ENCODE data around the gene TSSK1B.

TSSK1B gene, protein sequence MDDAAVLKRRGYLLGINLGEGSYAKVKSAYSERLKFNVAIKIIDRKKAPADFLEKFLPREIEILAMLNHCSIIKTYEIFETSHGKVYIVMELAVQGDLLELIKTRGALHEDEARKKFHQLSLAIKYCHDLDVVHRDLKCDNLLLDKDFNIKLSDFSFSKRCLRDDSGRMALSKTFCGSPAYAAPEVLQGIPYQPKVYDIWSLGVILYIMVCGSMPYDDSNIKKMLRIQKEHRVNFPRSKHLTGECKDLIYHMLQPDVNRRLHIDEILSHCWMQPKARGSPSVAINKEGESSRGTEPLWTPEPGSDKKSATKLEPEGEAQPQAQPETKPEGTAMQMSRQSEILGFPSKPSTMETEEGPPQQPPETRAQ

DNA sequence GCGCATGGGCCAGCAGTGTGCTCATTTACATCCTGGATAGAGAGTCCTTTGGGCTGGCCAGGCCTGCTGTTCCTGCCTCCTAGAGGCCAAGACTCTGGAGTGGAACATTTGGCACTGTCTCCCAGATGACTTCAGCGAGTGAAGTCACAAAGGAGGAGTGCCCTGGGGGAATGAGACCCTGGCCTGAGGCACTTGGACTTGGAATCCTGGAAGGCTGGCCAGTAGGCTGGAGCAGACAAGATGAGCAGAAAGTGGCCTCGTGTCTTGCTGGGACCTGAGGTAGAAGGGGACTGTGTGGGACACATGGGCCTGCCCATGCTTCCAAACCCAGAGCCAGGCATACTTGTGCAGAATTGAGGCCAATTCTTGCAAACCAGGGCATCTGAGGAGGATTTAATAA, at the start of gene TSSK1B:
TSSK1B (minus strand) TSS at position 101 of the 400 bp plus-strand sequence. CDS start 150 bp downstream, outside the sequence.
- no peak within 1 kb of the TSS for H3K9ac ChIP-seq
- H3K4me2 ChIP-seq (ENCODE audit: low read length): no peak within 1 kb of the TSS
- no peaks in the 10 kb centered on the region for H3K4me1 ChIP-seq

DNA sequence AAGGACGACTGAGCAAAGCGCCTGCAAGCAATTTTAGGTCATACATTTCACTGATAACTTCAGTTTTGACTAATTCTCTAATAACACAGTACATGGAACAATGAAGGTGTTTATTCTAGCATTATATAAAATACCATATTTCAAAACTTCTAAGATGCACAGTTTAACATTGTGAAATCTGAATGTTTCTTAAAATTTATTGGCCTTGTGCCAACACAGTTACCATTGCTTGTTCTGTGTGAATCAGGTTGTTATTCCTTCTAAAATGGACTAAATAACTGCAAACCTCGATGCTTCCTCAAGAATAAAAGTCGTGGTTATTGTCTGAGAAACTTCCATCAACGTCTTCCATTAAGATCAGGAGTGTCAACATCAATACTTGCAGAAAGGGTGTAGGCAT, 45.5 kb upstream of the TSSK1B start:
- H3K27me3 ChIP-seq (ENCODE audit: control insufficient read depth, insufficient read depth, low read length): no peaks in the 10 kb centered on the region
- H3K4me3 ChIP-seq (ENCODE audit: low read depth, low read length): no peak overlapping the region
- no peak overlapping the region for H2AFZ ChIP-seq
- H3K36me3 ChIP-seq (ENCODE audit: control insufficient read depth, insufficient read depth, low read length): no peaks in the 10 kb centered on the region
- TF ChIP-seq, protein P1, sequence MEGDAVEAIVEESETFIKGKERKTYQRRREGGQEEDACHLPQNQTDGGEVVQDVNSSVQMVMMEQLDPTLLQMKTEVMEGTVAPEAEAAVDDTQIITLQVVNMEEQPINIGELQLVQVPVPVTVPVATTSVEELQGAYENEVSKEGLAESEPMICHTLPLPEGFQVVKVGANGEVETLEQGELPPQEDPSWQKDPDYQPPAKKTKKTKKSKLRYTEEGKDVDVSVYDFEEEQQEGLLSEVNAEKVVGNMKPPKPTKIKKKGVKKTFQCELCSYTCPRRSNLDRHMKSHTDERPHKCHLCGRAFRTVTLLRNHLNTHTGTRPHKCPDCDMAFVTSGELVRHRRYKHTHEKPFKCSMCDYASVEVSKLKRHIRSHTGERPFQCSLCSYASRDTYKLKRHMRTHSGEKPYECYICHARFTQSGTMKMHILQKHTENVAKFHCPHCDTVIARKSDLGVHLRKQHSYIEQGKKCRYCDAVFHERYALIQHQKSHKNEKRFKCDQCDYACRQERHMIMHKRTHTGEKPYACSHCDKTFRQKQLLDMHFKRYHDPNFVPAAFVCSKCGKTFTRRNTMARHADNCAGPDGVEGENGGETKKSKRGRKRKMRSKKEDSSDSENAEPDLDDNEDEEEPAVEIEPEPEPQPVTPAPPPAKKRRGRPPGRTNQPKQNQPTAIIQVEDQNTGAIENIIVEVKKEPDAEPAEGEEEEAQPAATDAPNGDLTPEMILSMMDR (IDR thresholded peaks at IDR 0.05): no peak
- no peak overlapping the region for H3K4me2 ChIP-seq (ENCODE audit: low read length)
- no peak overlapping the region for H3K9ac ChIP-seq
- no peaks in the 10 kb centered on the region for H3K4me1 ChIP-seq
- no peak overlapping the region for H3K27ac ChIP-seq
- H3K9me3 ChIP-seq (ENCODE audit: control insufficient read depth, low read length): no peaks in the 10 kb centered on the region
- H3K79me2 ChIP-seq: no peaks in the 10 kb centered on the region

More for the DNA sequence above, at the start of gene TSSK1B:
- Histone ChIP-seq H2AFZ (no peak within 1 kb of the TSS), H3K4me3 (ENCODE audit: low read depth, low read length) (no peak within 1 kb of the TSS), H3K27ac (no peak within 1 kb of the TSS), H3K27me3 (ENCODE audit: control insufficient read depth, insufficient read depth, low read length) (no peaks in the 10 kb centered on the region), H3K36me3 (ENCODE audit: control insufficient read depth, insufficient read depth, low read length) (no peaks in the 10 kb centered on the region), H3K79me2 (no peaks in the 10 kb centered on the region), H3K9me3 (ENCODE audit: control insufficient read depth, low read length) (no peaks in the 10 kb centered on the region)
- TF ChIP-seq, protein P1 (IDR thresholded peaks at IDR 0.05): no peak

DNA sequence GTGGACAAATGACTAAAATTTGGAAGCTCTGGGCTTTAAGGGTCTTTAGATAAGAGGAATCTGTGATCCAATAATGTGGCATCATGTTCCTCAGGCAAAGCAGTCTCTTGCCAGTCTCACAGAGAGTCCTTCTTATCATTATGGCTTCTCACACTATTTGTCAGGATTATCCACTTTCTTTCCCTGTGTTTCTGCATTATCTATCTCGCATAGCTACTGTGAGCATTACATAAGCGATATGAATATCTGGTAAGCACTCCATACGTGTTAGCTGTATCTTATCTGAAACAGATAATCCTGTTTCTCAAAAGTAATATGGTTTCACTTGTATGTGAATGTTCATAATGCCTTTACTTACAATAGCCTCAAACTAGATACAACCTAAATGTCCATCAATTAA, 43.9 kb upstream of the TSSK1B start:
- H3K36me3 ChIP-seq (ENCODE audit: control insufficient read depth, insufficient read depth, low read length): no peaks in the 10 kb centered on the region
- H2AFZ ChIP-seq: no peak overlapping the region
- H3K27me3 ChIP-seq (ENCODE audit: control insufficient read depth, insufficient read depth, low read length): no peaks in the 10 kb centered on the region
- TF ChIP-seq, protein P1 (IDR thresholded peaks at IDR 0.05): no peak
- H3K27ac ChIP-seq: no peak overlapping the region
- no peaks in the 10 kb centered on the region for H3K9me3 ChIP-seq (ENCODE audit: control insufficient read depth, low read length)
- H3K4me2 ChIP-seq (ENCODE audit: low read length): no peak overlapping the region
- H3K4me1 ChIP-seq: no peaks in the 10 kb centered on the region
- H3K79me2 ChIP-seq: no peaks in the 10 kb centered on the region
- no peak overlapping the region for H3K4me3 ChIP-seq (ENCODE audit: low read depth, low read length)
- H3K9ac ChIP-seq: no peak overlapping the region

DNA sequence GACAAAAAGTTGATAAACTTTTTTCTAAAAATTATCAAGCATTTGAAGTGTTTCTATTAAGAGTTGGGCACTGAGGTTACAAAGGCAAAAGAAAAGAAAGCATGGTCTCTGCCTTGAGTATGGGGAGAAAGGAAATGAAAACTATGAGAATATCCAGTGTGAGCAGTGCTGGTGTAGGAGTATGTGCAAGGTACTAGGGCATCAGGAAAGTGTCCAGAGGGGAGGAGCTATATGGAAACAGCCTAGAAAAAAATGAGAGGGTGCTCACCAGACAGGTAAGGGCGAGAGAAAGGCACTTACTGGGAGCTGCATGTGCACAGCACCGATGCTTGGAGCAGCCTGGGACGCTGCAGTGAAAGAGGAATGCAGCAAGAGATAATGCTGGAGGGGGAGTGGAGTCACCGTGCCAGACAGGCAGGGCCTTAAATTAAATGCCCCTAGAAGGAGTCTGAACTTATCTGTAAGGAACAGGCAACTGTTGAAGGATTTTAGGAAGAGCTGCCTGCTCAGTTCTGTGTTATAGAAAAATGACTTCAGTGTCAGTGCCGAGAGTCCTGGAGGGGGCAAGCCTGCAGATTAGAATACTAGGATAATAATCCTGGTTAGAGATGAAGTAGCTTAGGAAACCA, 39.4 kb upstream of the TSSK1B start:
- H3K36me3 ChIP-seq (ENCODE audit: control insufficient read depth, insufficient read depth, low read length): no peaks in the 10 kb centered on the region
- H3K9ac ChIP-seq: no peak overlapping the region
- TF ChIP-seq, protein P1 (IDR thresholded peaks at IDR 0.05): no peak

More for the DNA sequence above, 39.4 kb upstream of the TSSK1B start:
- Histone ChIP-seq H3K79me2 (no peaks in the 10 kb centered on the region), H3K4me3 (ENCODE audit: low read depth, low read length) (no peak overlapping the region), H3K27ac (no peak overlapping the region), H3K4me1 (no peaks in the 10 kb centered on the region), H3K27me3 (ENCODE audit: control insufficient read depth, insufficient read depth, low read length) (no peaks in the 10 kb centered on the region), H3K9me3 (ENCODE audit: control insufficient read depth, low read length) (no peaks in the 10 kb centered on the region), H3K4me2 (ENCODE audit: low read length) (no peak overlapping the region), H2AFZ (no peak overlapping the region)

Measured in parathyroid adenoma (tissue), 2 donors.